Left ventricle myocardium inferior (tissue), 1 donor: ENCODE measurements around the gene PTPRN2. TPM values are rescaled to one million over a fixed set of nuclear protein-coding genes. Genes with fewer than 3 reads are reported as not detected.

Experiments
- DNase-seq: peaks from one replicate; pipeline ENCODE4 v3.0.0-alpha.2; 2020
- H3K27ac ChIP-seq: fragments of 200-600 bp; replicated peaks from 2 replicates; pipeline ENCODE4 v1.8.0; 2021
- H3K27me3 ChIP-seq: fragments of 200-600 bp; 2 replicates; pipeline ENCODE4 v1.8.0; 2021; ENCODE audit warnings: low read depth
- H3K36me3 ChIP-seq: fragments of 200-600 bp; 2 replicates; pipeline ENCODE4 v1.8.0; 2021
- H3K4me1 ChIP-seq: fragments of 200-600 bp; 2 replicates; pipeline ENCODE4 v1.8.0; 2021
- H3K4me3 ChIP-seq: fragments of 200-600 bp; 2 replicates; pipeline ENCODE4 v1.8.0; 2021; ENCODE audit warnings: mild to moderate bottlenecking, moderate library complexity
- H3K9me3 ChIP-seq: fragments of 200-600 bp; replicated peaks from 2 replicates; pipeline ENCODE4 v1.8.0; 2021
- intact Hi-C: fragments of 100-400 bp; cut with micrococcal nuclease; formaldehyde crosslinking; loops from one replicate; pipeline ENCODE4 v1.11.0; 2022
- total RNA-seq: library from RNA; stranded (reverse); fragmentation: NEBNext Ultra II Directional; extraction: Animal tissue kit (Norgen Biotek cat#: 25700); gene quantifications from one replicate; pipeline ENCODE4 v1.2.1, GENCODE V29; 2021
- TF ChIP-seq, protein P1 (sequence below): fragments of 200-600 bp; IDR thresholded peaks from 2 replicates; pipeline ENCODE4 v1.8.0; 2021; ENCODE audit warnings: antibody characterized with exemption, mild to moderate bottlenecking, borderline replicate concordance
- donor health status: DM: no; HTN: yes; CAD: no; lungs with severe emphysema.

Gene PTPRN2
- total RNA-seq, 1 donor from 2014 or later: 1.3 TPM

DNA sequence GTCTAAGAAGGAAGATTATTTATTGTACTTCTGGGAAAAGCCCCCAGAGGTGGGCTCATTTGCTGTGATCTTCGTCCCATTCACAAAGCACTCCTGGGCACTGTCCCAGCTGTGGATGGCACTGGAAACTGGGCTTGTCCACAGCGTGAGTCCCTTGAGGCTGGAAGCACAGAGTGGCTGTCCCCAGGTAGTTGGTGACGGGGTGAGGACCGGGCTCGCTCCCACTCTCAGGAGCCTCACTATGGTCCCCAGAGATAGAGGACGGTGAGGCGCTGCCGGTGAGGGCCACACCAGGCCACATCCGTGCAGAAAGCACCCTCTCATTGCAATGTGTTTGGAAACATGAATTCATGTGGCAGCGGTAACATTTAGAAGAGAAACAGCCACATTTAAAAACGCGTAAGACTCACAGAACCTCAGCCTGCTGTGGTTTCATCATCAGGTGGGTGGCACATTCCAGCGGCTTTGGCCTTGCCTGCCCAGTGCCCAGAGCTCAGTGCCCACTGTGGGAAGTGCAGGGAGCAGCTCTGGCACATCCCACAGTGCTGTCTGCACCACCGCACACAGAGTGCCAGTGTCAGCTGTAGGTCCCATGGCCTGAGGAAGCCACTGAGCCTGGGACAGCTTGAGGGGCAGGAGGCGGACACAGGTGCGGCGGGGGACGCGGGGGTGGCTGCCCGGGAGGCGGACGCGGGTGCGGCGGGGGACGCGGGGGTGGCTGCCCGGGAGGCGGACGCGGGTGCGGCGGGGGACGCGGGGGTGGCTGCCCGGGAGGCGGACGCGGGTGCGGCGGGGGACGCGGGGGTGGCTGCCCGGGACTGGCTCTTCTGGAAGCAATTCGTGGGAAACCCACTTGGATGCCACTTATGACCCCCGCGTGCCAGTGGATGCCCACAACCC, 801.0 kb downstream of the PTPRN2 start:
- Histone ChIP-seq H3K4me1 (no peaks in the 10 kb centered on the region), H3K27me3 (peaks cover 29% of the 10 kb centered on the region), H3K27ac (no peak overlapping the region), H3K4me3 (no peak overlapping the region), H3K36me3 (no peaks in the 10 kb centered on the region), H3K9me3 (no peaks in the 10 kb centered on the region)
- TF ChIP-seq, protein P1, sequence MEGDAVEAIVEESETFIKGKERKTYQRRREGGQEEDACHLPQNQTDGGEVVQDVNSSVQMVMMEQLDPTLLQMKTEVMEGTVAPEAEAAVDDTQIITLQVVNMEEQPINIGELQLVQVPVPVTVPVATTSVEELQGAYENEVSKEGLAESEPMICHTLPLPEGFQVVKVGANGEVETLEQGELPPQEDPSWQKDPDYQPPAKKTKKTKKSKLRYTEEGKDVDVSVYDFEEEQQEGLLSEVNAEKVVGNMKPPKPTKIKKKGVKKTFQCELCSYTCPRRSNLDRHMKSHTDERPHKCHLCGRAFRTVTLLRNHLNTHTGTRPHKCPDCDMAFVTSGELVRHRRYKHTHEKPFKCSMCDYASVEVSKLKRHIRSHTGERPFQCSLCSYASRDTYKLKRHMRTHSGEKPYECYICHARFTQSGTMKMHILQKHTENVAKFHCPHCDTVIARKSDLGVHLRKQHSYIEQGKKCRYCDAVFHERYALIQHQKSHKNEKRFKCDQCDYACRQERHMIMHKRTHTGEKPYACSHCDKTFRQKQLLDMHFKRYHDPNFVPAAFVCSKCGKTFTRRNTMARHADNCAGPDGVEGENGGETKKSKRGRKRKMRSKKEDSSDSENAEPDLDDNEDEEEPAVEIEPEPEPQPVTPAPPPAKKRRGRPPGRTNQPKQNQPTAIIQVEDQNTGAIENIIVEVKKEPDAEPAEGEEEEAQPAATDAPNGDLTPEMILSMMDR: no peak
- DNase-seq: no peak
- intact Hi-C loops: no loop called here

DNA sequence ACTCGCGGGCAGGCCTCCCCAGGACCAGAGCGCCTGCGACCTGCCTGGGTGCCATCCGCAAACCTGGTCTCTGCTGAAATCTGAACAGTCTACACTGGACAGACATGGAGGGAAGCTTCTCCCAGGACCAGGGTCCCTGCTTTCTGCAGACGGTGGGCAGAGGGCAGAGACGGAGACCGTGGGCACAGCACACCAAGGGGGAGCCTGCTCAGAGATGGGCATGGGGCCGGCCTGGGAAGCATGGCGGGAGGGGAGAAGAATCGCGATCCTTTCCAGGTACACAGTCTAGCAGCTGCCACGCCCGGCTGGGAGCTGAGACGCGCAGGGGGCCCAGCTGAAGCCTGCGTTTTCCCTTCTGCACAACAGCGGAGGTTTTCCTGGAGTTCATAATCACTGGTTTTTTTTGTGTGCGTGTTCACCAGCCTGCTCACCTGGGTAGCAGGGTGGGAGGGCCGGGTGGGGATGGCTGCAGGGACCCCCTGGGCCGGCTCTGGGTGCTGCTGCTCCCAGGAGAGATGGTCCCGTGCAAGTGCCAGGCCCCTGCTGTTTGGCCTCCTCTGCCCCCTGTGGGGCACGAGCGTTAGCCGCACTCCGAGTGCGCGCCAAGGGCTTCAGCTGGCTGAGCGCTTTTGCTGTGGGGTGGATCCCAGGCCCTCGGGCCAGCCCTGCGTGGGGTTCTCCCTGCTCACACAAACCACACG, 802.0 kb downstream of the PTPRN2 start:
- intact Hi-C loops: no loop called here
- DNase-seq: no peak

DNA sequence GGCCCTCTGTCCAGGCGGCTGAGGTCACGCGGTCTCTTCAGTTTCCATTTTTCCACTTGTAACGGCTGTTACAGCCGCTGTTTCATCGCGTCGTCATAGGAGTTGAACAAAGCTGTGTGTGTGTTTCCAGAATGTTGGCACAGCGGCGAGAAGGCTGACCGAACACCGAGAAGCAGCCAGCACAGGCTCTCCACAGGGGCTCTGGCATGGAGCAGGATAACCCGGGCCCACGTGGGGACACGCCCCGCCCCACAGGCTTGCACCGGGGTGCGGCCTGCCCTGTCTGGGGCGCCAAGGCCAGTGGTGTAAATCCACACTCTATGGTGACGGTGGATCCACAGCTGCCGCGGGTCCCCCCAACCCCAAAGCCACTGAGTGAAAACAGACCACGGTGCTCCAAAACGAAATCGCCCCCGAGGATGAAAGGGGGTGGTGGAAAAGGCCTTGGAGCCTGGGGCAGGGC, 802.6 kb downstream of the PTPRN2 start:
- DNase-seq: no peak
- TF ChIP-seq, protein P1: no peak
- Histone ChIP-seq H3K4me3 (no peak overlapping the region), H3K36me3 (no peaks in the 10 kb centered on the region), H3K27me3 (peaks cover 42% of the 10 kb centered on the region), H3K27ac (no peak overlapping the region), H3K9me3 (no peaks in the 10 kb centered on the region), H3K4me1 (no peaks in the 10 kb centered on the region)
- intact Hi-C loops: no loop called here

More for the DNA sequence above, 802.0 kb downstream of the PTPRN2 start:
- H3K27ac ChIP-seq: no peak overlapping the region
- no peaks in the 10 kb centered on the region for H3K36me3 ChIP-seq
- H3K27me3 ChIP-seq: peaks cover 38% of the 10 kb centered on the region
- no peak overlapping the region for H3K4me3 ChIP-seq
- no peaks in the 10 kb centered on the region for H3K4me1 ChIP-seq
- no peaks in the 10 kb centered on the region for H3K9me3 ChIP-seq
- TF ChIP-seq, protein P1: no peak

DNA sequence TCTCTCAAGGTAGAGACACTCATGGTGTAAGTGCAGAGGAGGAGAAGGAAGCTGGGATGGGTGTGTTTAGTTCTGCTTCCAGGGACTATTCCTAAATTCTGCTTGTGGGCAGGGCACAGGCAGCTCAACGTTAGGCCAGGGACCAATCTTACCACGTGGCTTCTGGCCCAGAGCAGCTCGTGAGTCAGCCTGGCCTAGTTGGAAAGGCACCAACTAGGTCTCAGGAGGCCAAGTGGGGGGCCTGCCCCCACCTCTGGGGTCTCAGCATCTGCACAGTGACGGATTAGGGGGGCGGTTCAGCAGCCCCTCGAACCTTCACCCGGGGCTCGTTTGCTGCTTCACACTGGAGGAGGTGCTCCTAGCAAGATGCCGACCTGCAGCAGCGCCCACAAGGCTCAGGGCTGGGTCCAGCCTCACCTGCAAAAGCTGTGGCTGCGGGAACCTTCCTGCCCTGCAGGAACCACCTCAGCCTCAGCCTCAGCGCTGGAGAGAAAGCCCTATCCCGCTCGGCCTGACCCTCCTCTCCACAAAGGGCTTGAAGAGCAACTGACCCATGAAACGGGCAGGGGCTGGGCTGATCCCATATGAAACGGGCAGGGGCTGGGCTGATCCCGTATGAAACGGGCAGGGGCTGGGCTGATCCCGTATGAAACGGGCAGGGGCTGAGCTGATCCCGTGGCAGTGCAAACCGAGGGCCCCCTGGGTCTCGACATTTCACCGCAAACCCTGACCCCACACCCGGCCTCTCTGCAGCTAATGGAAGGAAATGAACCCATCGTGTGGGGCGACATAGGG, 803.4 kb downstream of the PTPRN2 start:
- H3K27me3 ChIP-seq: peaks cover 47% of the 10 kb centered on the region
- TF ChIP-seq, protein P1: no peak
- H3K36me3 ChIP-seq: no peaks in the 10 kb centered on the region
- H3K27ac ChIP-seq: no peak overlapping the region
- no peak overlapping the region for H3K4me3 ChIP-seq
- no peak for DNase-seq
- H3K4me1 ChIP-seq: no peaks in the 10 kb centered on the region
- intact Hi-C loops: no loop called here
- no peaks in the 10 kb centered on the region for H3K9me3 ChIP-seq

DNA sequence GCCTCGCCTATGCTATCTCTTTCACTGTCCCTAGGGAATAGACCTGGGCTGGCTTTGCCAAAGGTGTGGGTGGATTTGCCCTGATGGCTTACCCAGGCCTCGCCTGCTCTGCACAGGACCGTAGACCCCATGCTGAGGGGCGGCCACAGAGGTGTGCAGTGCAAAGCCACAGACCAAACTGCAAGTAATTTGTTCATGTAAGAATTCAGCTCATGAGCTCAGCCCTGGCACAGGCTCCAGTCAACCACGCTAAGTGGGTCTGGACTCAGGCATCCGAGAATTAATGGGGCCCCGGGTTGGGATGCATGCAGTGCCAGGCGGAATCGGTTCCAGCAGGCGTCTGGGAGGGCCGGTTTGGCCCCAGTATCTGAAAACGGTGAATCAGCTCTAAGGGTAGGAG, 805.6 kb downstream of the PTPRN2 start:
- Histone ChIP-seq H3K4me1 (no peaks in the 10 kb centered on the region), H3K36me3 (no peaks in the 10 kb centered on the region), H3K4me3 (no peak overlapping the region), H3K27me3 (peaks cover 64% of the 10 kb centered on the region), H3K9me3 (no peaks in the 10 kb centered on the region), H3K27ac (no peak overlapping the region)
- TF ChIP-seq, protein P1: no peak
- intact Hi-C loops: no loop called here
- no peak for DNase-seq
